ENCODE results near the gene RETSAT. TPM values are rescaled to one million over a fixed set of nuclear protein-coding genes. Genes with fewer than 3 reads are reported as not detected.
A peak's percentile ranks its signal among the peaks of the same experiment; 100 is the strongest.

RETSAT gene
- total RNA-seq, 1 experiment from 2014 or later, result 32.3 TPM

- no peak for DNase-seq
- Histone ChIP-seq H3K4me1 (peaks cover 12% of the 10 kb centered on the region), H3K36me3 (ENCODE audit: control insufficient read depth, insufficient read depth, low read length) (no peaks in the 10 kb centered on the region; the same call in 1 of the 2 replicates), H3K9me3 (no peaks in the 10 kb centered on the region), H3K27me3 (replicated peaks; ENCODE audit: control insufficient read depth, insufficient read depth, low read length) (no peaks in the 10 kb centered on the region), H3K4me3 (ENCODE audit: low read depth, low read length) (no peak overlapping the region)
- Mint-ChIP-seq H3K27me3 (ENCODE audit: insufficient read depth, unreplicated experiment) (no peaks in the 10 kb centered on the region), H3K4me3 (ENCODE audit: unreplicated experiment) (no peak overlapping the region), H3K4me1 (ENCODE audit: low read depth, unreplicated experiment) (peaks cover 13% of the 10 kb centered on the region), H3K27ac (ENCODE audit: unreplicated experiment) (peak overlapping the region; percentile 9), H3K36me3 (ENCODE audit: insufficient read depth, unreplicated experiment) (peaks cover 23% of the 10 kb centered on the region), H3K9me3 (ENCODE audit: unreplicated experiment) (no peaks in the 10 kb centered on the region)
- intact Hi-C loops (cut with micrococcal nuclease; ENCODE audit: unreplicated experiment), result no loop called here
- ChIA-PET POLR2A (interaction anchor here (1.0 kb wide), 1 partner anchor 18 kb away, joined by 16 read pairs; the partner anchor contains the start of gene TGOLN2), CTCF (interaction anchor here (0.6 kb wide), 1 partner anchor 249 kb away, joined by 3 read pairs; no protein-coding TSS in a partner anchor)
- no peak for TF ChIP-seq CTCF (IDR thresholded peaks at IDR 0.05; ENCODE audit: insufficient read depth in 1 of 2, low read depth in 1 of 2, low read length in 1 of 2, severe bottlenecking in 1 of 2, unreplicated experiment in 1 of 2)
- BruUV-seq (replicated peaks), result no TSS peak
Observed at GRCh38 chr2:85309699-85310321, 44.5 kb downstream of the RETSAT start.

GRCh38 chr2:85308896-85309555 lies 45.3 kb downstream of the RETSAT start:
- no TSS peak for BruUV-seq (replicated peaks)
- CTCF ChIA-PET, result interaction anchor here (0.6 kb wide), 1 partner anchor 250 kb away, joined by 3 read pairs; no protein-coding TSS in a partner anchor
- no peak for TF ChIP-seq CTCF (IDR thresholded peaks at IDR 0.05; ENCODE audit: insufficient read depth in 1 of 2, low read depth in 1 of 2, low read length in 1 of 2, severe bottlenecking in 1 of 2, unreplicated experiment in 1 of 2)

GRCh38 chr2:85308201-85308600 lies 46.1 kb downstream of the RETSAT start:
- no TSS peak for BruUV-seq (replicated peaks)
- H3K4me3 ChIP-seq (ENCODE audit: low read depth, low read length), result no peak overlapping the region
- H3K36me3 Mint-ChIP-seq (ENCODE audit: insufficient read depth, unreplicated experiment), result peaks cover 23% of the 10 kb centered on the region

More at GRCh38 chr2:85308896-85309555, 45.3 kb downstream of the RETSAT start:
- Mint-ChIP-seq H3K27ac (ENCODE audit: unreplicated experiment) (peak overlapping the region; percentile 6), H3K27me3 (ENCODE audit: insufficient read depth, unreplicated experiment) (no peaks in the 10 kb centered on the region), H3K4me1 (ENCODE audit: low read depth, unreplicated experiment) (peaks cover 13% of the 10 kb centered on the region), H3K9me3 (ENCODE audit: unreplicated experiment) (no peaks in the 10 kb centered on the region), H3K36me3 (ENCODE audit: insufficient read depth, unreplicated experiment) (peaks cover 23% of the 10 kb centered on the region), H3K4me3 (ENCODE audit: unreplicated experiment) (no peak overlapping the region)
- no peaks in the 10 kb centered on the region for H3K27me3 ChIP-seq (replicated peaks; ENCODE audit: control insufficient read depth, insufficient read depth, low read length)
- H3K4me3 ChIP-seq (ENCODE audit: low read depth, low read length), result no peak overlapping the region
- POLR2A ChIA-PET, result interaction anchor here (1.0 kb wide), 1 partner anchor 18 kb away, joined by 16 read pairs; the partner anchor contains the start of gene TGOLN2
- no peak for DNase-seq
- no peaks in the 10 kb centered on the region for H3K9me3 ChIP-seq
- no peaks in the 10 kb centered on the region; the same call in 1 of the 2 replicates for H3K36me3 ChIP-seq (ENCODE audit: control insufficient read depth, insufficient read depth, low read length)
- intact Hi-C loops (cut with micrococcal nuclease; ENCODE audit: unreplicated experiment), result no loop called here
- peaks cover 12% of the 10 kb centered on the region for H3K4me1 ChIP-seq

More at GRCh38 chr2:85308201-85308600, 46.1 kb downstream of the RETSAT start:
- H3K27ac Mint-ChIP-seq (ENCODE audit: unreplicated experiment), result no peak overlapping the region
- ChIA-PET POLR2A (no interaction called here), CTCF (no interaction called here)
- Histone ChIP-seq H3K4me1 (peaks cover 12% of the 10 kb centered on the region), H3K36me3 (ENCODE audit: control insufficient read depth, insufficient read depth, low read length) (no peaks in the 10 kb centered on the region; the same call in 1 of the 2 replicates), H3K27me3 (replicated peaks; ENCODE audit: control insufficient read depth, insufficient read depth, low read length) (no peaks in the 10 kb centered on the region), H3K9me3 (no peaks in the 10 kb centered on the region)
- intact Hi-C loops (cut with micrococcal nuclease; ENCODE audit: unreplicated experiment), result no loop called here
- no peak for DNase-seq
- peaks cover 13% of the 10 kb centered on the region for H3K4me1 Mint-ChIP-seq (ENCODE audit: low read depth, unreplicated experiment)
- no peaks in the 10 kb centered on the region for H3K27me3 Mint-ChIP-seq (ENCODE audit: insufficient read depth, unreplicated experiment)
- no peaks in the 10 kb centered on the region for H3K9me3 Mint-ChIP-seq (ENCODE audit: unreplicated experiment)
- no peak for TF ChIP-seq CTCF (IDR thresholded peaks at IDR 0.05; ENCODE audit: insufficient read depth in 1 of 2, low read depth in 1 of 2, low read length in 1 of 2, severe bottlenecking in 1 of 2, unreplicated experiment in 1 of 2)
- no peak overlapping the region for H3K4me3 Mint-ChIP-seq (ENCODE audit: unreplicated experiment)
